Adrenal gland (tissue), 12 donors: ENCODE data around the gene ARHGAP18. TPM values are rescaled to one million over a fixed set of nuclear protein-coding genes. Genes with fewer than 3 reads are reported as not detected.

Experiments used
- DNase-seq, 7 donors: peaks; one replicate each; pipeline ENCODE4 v3.0.0-alpha.2; 2019 to 2020
- H3K27ac ChIP-seq, 5 donors: fragments of 200-600 bp; sonication (generic) in 4 of 5; 1 replicate in 3 of 5; 2 replicates in 2 of 5; pipeline versions ENCODE4 v1.5.1 to v1.8.0; 2016 to 2020; ENCODE audit warnings: mild to moderate bottlenecking in 1 of 5
- H3K27me3 ChIP-seq: fragments of 200-600 bp; 2 replicates; pipeline ENCODE4 v1.8.0; 2021
- H3K36me3 ChIP-seq, 2 donors: fragments of 200-600 bp; replicated peaks in 1 of 2; 1 replicate in 1 of 2; 2 replicates in 1 of 2; pipeline versions ENCODE4 v1.5.1 to v1.8.0; 2018 to 2022
- H3K4me1 ChIP-seq, 2 donors: fragments of 200-600 bp; replicated peaks in 1 of 2; 1 replicate in 1 of 2; 2 replicates in 1 of 2; pipeline versions ENCODE4 v1.5.1 to v1.8.0; 2018 to 2021
- H3K4me3 ChIP-seq, 4 donors: fragments of 200-600 bp; sonication (generic) in 3 of 4; one replicate each; pipeline ENCODE4 v1.5.1; 2016 to 2018
- H3K9me3 ChIP-seq, 3 donors: fragments of 200-600 bp; sonication (generic) in 1 of 3; replicated peaks in 1 of 3; 1 replicate in 2 of 3; 2 replicates in 1 of 3; pipeline versions ENCODE4 v1.5.1 to v1.8.0; 2016 to 2021
- POLR2A ChIP-seq, 2 donors: fragments of 450-650 bp; IDR thresholded peaks; one replicate each; pipeline ENCODE4 v1.6.1; 2017; ENCODE audit warnings: antibody characterized with exemption in 2 of 2, mild to moderate bottlenecking in 2 of 2, moderate library complexity in 1 of 2
- WGBS, 4 donors: extraction: QIAGEN DNeasy Blood & Tissue Kit in 2 of 4; methylation state at CpG; one replicate each; pipeline versions ENCODE4 v1.1.5 to v1.1.7; 2013 to 2017; 5-methylcytosine and 5-hydroxymethylcytosine counted together
- intact Hi-C, 2 donors: fragments of 100-400 bp; cut with DNase I; formaldehyde crosslinking; loops; one replicate each; pipeline versions ENCODE4 v1.14.1 to v1.15.0; 2022 to 2023
- polyA plus RNA-seq, 3 donors: library from polyadenylated mRNA; stranded (reverse); fragments of 200-250 nt in 2 of 3; fragments of 350-450 nt in 1 of 3; fragmentation: Illumina TruSeq in 1 of 3; extraction: RNeasy Lipid Tissue Mini Kit (QIAGEN cat#74804) in 1 of 3; gene quantifications; one replicate each; pipeline ENCODE4 v1.2.3, GENCODE V29; 2013 to 2014
- total RNA-seq, 9 donors: library from RNA; depleted of rRNA in 4 of 9; stranded (reverse); fragments of >200 nt in 4 of 9; fragments of 120-200 nt in 1 of 9; fragmentation: NEBNext Ultra II Directional in 1 of 9; extraction: Animal tissue kit (Norgen Biotek cat#: 25700) in 1 of 9; gene quantifications; one replicate each; pipeline versions ENCODE4 v1.1.0 to v1.2.4, GENCODE V29; 2013 to 2023
- TF ChIP-seq, protein P1 (sequence below), 6 experiments: fragments of 450-650 bp in 4 of 6; fragments of 200-600 bp in 2 of 6; sonication (generic) in 1 of 6; IDR thresholded peaks; 1 replicate in 5 of 6; 2 replicates in 1 of 6; pipeline versions ENCODE4 v1.5.1 to v1.8.0; 2016 to 2021; ENCODE audit warnings: antibody characterized with exemption in 6 of 6, mild to moderate bottlenecking in 2 of 6, moderate library complexity in 1 of 6
- donor health status: healthy with polysubstance abuse.
- donor health status: Bipolar disorder and iron deficiency.
- donor health status: DM: yes; HTN: yes; CAD: no.
- donor health status: DM: no; HTN: no; CAD: no.
- donor health status: DM: no; HTN: no; CAD: no.
- donor health status: DM: yes; HTN: yes; CAD: no.

Gene ARHGAP18
- total and polyA plus RNA-seq, 12 donors = 22.0 to 101 (median 75.8) TPM

DNA sequence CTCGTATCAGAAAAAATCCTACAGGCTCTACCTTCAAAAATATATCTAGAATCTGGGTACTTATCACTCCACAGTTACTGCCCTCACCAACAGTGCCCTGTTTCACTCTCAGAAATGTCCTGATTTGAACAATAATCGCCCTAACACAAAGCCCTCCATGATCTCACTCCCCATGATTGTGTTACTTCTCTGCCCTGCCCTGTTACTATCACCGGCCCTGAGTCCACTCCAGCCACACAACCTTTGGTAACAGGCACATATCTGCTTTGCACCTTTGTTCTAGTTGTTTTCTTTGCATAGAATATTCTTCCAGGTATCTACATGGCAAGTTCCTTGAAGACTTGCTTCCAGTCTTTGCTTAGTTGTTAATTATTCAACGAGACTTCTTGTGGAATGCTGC is 142.0 kb downstream of the ARHGAP18 start:
- TF ChIP-seq, protein P1, sequence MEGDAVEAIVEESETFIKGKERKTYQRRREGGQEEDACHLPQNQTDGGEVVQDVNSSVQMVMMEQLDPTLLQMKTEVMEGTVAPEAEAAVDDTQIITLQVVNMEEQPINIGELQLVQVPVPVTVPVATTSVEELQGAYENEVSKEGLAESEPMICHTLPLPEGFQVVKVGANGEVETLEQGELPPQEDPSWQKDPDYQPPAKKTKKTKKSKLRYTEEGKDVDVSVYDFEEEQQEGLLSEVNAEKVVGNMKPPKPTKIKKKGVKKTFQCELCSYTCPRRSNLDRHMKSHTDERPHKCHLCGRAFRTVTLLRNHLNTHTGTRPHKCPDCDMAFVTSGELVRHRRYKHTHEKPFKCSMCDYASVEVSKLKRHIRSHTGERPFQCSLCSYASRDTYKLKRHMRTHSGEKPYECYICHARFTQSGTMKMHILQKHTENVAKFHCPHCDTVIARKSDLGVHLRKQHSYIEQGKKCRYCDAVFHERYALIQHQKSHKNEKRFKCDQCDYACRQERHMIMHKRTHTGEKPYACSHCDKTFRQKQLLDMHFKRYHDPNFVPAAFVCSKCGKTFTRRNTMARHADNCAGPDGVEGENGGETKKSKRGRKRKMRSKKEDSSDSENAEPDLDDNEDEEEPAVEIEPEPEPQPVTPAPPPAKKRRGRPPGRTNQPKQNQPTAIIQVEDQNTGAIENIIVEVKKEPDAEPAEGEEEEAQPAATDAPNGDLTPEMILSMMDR (IDR thresholded peaks at IDR 0.05) = no peak
- 92 to 96% (median 95%) methylated on average over 4 of the region's 4 CpGs for WGBS, 4 donors
- Histone ChIP-seq H3K4me1 (no peaks in the 10 kb centered on the region), H3K4me3 (no peak overlapping the region), H3K36me3 (no peaks in the 10 kb centered on the region), H3K9me3 (no peaks in the 10 kb centered on the region), H3K27me3 (no peaks in the 10 kb centered on the region), H3K27ac (no peak overlapping the region)
- intact Hi-C loops = loop anchor here in 1 of 2 donors (10.0 kb wide), 1 partner anchor 53 kb away; no protein-coding TSS in a partner anchor
- DNase-seq = no peak

DNA sequence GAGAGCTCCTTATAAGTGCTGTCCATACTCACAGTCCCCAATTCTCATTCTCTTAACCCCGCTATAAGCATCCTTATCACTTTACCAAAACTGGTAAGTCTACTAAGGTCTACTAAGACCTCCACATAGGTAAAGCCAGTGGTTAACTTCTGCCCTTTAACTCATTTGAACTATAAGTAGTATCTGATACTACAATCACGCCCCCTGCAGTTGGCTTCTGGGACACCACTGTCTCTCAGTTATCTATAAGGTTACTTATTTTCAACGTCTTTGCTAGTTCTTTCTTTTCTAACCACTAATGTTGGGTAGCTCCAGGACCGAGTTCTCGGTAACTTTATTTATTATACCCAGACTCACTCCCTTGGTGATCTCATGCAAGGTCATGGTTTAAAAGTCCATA is 142.6 kb downstream of the ARHGAP18 start:
- intact Hi-C loops = loop anchor here in 1 of 2 donors (10.0 kb wide), 1 partner anchor 53 kb away; no protein-coding TSS in a partner anchor
- DNase-seq = peak in 5 of 7 donors; percentile 19 to 62 (median 31)
- Histone ChIP-seq H3K27ac (no peak overlapping the region), H3K27me3 (no peaks in the 10 kb centered on the region), H3K9me3 (no peaks in the 10 kb centered on the region), H3K36me3 (no peaks in the 10 kb centered on the region), H3K4me1 (no peaks in the 10 kb centered on the region), H3K4me3 (no peak overlapping the region)
- TF ChIP-seq POLR2A (IDR thresholded peaks at IDR 0.05) = no peak
- TF ChIP-seq, protein P1 (IDR thresholded peaks at IDR 0.05) = peak in 4 of 6 experiments; percentile 26 to 42 (median 34)
- 70 to 79% (median 74%) methylated on average over 5 of the region's 5 CpGs for WGBS, 4 donors

DNA sequence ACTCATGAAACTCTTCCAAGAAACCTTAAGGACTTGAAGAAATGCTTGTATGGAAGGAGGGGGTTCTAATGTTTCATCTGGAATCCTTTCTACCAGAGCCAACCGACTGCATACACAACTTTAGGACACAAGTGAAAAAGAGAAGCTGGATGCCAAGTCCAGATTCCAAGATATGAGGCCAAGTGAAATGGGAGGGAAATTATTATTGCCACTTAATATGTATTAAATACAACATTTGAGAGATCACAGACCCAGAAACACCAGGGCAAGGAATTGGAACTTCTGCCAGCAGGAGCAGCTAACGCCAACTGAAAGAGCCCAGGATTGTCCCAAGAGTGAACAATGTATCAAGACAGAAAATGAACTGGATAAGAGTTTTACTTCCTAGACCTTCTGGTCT is 144.2 kb downstream of the ARHGAP18 start:
- WGBS, 4 donors = 75 to 88% (median 84%) methylated on average over 2 of the region's 2 CpGs
- Histone ChIP-seq H3K36me3 (no peaks in the 10 kb centered on the region), H3K4me1 (no peaks in the 10 kb centered on the region), H3K27ac (no peak overlapping the region), H3K4me3 (no peak overlapping the region), H3K27me3 (no peaks in the 10 kb centered on the region), H3K9me3 (peaks cover 0 to 7% (median 0%) of the 10 kb centered on the region in 3 donors)
- no peak for DNase-seq
- intact Hi-C loops = loop anchor here in 1 of 2 donors (10.0 kb wide), 1 partner anchor 51 kb away; no protein-coding TSS in a partner anchor
- TF ChIP-seq, protein P1 (IDR thresholded peaks at IDR 0.05) = no peak
- TF ChIP-seq POLR2A (IDR thresholded peaks at IDR 0.05) = no peak

DNA sequence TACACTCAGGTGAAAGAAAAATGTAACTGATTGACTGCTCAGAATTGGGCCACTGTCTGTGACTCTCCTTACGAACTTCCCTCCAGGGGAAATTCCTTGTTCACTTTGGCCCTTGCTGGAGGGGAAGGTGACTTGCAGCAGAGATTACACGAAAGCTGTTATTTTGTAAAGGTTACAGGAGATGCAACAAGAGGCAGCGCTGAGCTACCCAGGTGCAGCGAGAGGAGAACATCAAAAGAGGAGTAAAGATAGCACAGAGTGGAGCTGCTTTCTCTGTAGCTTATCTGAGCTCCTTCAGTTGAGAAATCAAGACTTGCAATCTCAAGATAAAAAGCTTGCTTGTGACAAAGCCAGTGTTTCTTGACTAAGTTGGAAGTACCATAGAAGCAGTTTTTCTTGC is 144.6 kb downstream of the ARHGAP18 start:
- Histone ChIP-seq H3K27me3 (no peaks in the 10 kb centered on the region), H3K27ac (no peak overlapping the region), H3K4me3 (no peak overlapping the region), H3K9me3 (peaks cover 0 to 7% (median 0%) of the 10 kb centered on the region in 3 donors), H3K36me3 (no peaks in the 10 kb centered on the region), H3K4me1 (no peaks in the 10 kb centered on the region)
- TF ChIP-seq, protein P1 (IDR thresholded peaks at IDR 0.05) = no peak
- TF ChIP-seq POLR2A (IDR thresholded peaks at IDR 0.05) = no peak
- no peak for DNase-seq
- intact Hi-C loops = loop anchor here in 1 of 2 donors (10.0 kb wide), 1 partner anchor 51 kb away; no protein-coding TSS in a partner anchor
- WGBS, 4 donors = 82 to 96% (median 91%) methylated on average over 4 of the region's 4 CpGs
